Activated CD8-positive, alpha-beta T cell treated with anti-CD3 and anti-CD28 coated beads, Interleukin-2, amount 10 ng/mL, durations not matched to agents 7 days and 5 days (primary cell): ENCODE results near the gene TEX10. TPM values are rescaled to one million over a fixed set of nuclear protein-coding genes. Genes with fewer than 3 reads are reported as not detected.
A peak's percentile ranks its signal among the peaks of the same experiment; 100 is the strongest.
"Not testable (repeated sequence)": the region's sequence is repeated elsewhere in the genome, so short reads cannot be mapped to it uniquely, and the experiment has no call there.

Experiments
- ATAC-seq: fragments of 150-1000 bp; cut with Tn5 transposase; one replicate; pipeline ENCODE4 v1.10.0; 2021; ENCODE audit warnings: moderate library complexity
- CTCF ChIA-PET: fragments of 350-600 bp; sonication (Branson Sonifier 250); formaldehyde crosslinking; loops from one replicate; lab custom pipeline; 2021; ENCODE audit warnings: antibody characterized with exemption; lab: Charles Lee
- POLR2A ChIA-PET: fragments of 350-600 bp; sonication (Branson Sonifier 250); formaldehyde crosslinking; loops from one replicate; lab custom pipeline; 2021; ENCODE audit warnings: antibody characterized with exemption; lab: Charles Lee
- DNase-seq: peaks from one replicate; pipeline ENCODE4 v3.0.0-alpha.2; 2020
- H3K27ac Mint-ChIP-seq: one replicate; pipeline ENCODE4 v1.8.0; 2021; ENCODE audit warnings: mild to moderate bottlenecking, mixed read lengths
- H3K27me3 Mint-ChIP-seq: one replicate; pipeline ENCODE4 v1.8.0; 2021; ENCODE audit warnings: low read depth, mixed read lengths
- H3K36me3 Mint-ChIP-seq: one replicate; pipeline ENCODE4 v1.8.0; 2021; ENCODE audit warnings: low read depth, mixed read lengths
- H3K4me1 Mint-ChIP-seq: one replicate; pipeline ENCODE4 v1.8.0; 2021; ENCODE audit warnings: low read depth, mixed read lengths
- H3K4me3 Mint-ChIP-seq: one replicate; pipeline ENCODE4 v1.8.0; 2021; ENCODE audit warnings: mild to moderate bottlenecking, mixed read lengths
- H3K9me3 Mint-ChIP-seq: one replicate; pipeline ENCODE4 v1.8.0; 2022; ENCODE audit warnings: mixed read lengths; ENCODE audit not compliant: insufficient read depth
- total RNA-seq, 2 experiments: library from RNA; stranded (reverse); gene quantifications; one replicate each; pipeline ENCODE4 v1.2.3, GENCODE V29; 2021

The TEX10 gene
- 10 to 100 TPM; 20.6 to 21.0 TPM for total RNA-seq

DNA sequence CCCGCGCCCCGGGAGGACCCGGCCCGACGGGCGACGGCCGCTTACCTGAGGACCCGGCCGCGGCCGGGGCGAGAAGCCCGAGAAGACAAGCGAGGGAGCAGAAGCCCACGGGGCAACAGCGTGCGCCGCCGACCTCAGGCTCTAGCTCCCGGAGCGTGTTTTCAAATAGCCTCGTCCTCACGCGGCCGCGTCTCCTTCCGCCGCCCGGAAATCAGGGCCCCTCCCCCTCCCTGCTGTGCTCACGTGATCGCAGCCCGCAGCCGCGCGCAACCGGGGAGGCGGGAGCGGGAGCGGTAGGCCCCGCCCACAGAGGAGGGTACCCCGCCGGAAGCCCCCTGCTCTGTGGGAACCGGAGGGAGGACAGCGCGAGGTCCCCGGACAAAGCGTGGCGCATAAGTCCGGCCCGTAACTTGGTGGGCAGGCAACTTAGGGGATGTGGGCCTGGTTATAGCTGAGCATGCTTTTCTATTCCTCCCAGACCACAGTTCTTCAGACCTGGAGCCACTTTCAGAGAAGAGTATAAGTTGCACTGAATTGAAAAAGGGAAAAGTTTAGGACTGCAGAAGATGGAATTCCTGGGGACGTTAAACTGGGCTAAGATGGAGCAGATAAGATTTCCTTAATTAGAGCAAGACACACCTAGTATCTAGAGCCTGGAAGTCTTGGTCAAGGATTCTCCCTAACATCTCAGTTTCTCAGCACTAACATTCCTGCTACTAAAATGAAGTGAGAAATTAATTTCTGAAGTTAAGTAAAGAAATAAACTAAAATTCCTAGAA is at the start of gene TEX10:
TEX10 (minus strand) TSS at position 216 of the 779 bp plus-strand sequence. CDS start 3,579 bp downstream, outside the sequence.
- POLR2A ChIA-PET: interaction anchor here (0.7 to 1.6 kb wide), 3 partner anchors 9 to 39 kb away, joined by 3 to 4 read pairs (median 3); no protein-coding TSS in a partner anchor
- ATAC-seq (peak; percentile 88), DNase-seq (peak; percentile 91)
- H3K27ac Mint-ChIP-seq: peak within 1 kb of the TSS; percentile 94
- no peaks in the 10 kb centered on the region for H3K27me3 Mint-ChIP-seq
- H3K4me1 Mint-ChIP-seq: peaks cover 55% of the 10 kb centered on the region
- CTCF ChIA-PET: interaction anchor here (1.0 to 5.1 kb wide), 4 partner anchors 11 to 58 kb away, joined by 3 to 35 read pairs (median 3); no protein-coding TSS in a partner anchor
- H3K4me3 Mint-ChIP-seq: peak within 1 kb of the TSS; percentile 99
- H3K9me3 Mint-ChIP-seq: peaks cover 28% of the 10 kb centered on the region
- H3K36me3 Mint-ChIP-seq: peaks cover 49% of the 10 kb centered on the region

DNA sequence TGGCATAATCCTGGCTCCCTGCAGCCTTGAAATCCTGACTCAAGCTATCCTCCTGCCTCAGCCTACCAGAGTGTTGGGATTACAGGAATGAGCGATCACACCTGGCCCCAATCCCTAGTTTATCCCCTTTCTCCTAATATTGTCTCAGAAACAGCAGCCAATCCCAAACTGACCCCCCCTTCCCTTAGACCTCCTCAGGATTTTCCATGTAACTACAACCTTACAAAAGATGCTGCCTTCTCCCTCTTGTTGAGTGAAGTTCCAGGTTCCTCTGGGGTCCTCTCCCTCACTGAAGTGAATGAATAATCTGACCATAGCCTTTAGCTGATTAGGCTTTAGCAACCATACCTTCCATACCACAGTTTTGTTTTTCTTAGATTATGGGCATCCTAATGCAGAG is 48.3 kb upstream of the TEX10 start:
- DNase-seq (no peak), ATAC-seq (no peak)
- ChIA-PET CTCF (no interaction called here), POLR2A (no interaction called here)
- Mint-ChIP-seq H3K36me3 (no peaks in the 10 kb centered on the region), H3K27ac (no peak overlapping the region), H3K4me3 (no peak overlapping the region), H3K27me3 (peaks cover 9% of the 10 kb centered on the region), H3K9me3 (no peaks in the 10 kb centered on the region), H3K4me1 (no peaks in the 10 kb centered on the region)

DNA sequence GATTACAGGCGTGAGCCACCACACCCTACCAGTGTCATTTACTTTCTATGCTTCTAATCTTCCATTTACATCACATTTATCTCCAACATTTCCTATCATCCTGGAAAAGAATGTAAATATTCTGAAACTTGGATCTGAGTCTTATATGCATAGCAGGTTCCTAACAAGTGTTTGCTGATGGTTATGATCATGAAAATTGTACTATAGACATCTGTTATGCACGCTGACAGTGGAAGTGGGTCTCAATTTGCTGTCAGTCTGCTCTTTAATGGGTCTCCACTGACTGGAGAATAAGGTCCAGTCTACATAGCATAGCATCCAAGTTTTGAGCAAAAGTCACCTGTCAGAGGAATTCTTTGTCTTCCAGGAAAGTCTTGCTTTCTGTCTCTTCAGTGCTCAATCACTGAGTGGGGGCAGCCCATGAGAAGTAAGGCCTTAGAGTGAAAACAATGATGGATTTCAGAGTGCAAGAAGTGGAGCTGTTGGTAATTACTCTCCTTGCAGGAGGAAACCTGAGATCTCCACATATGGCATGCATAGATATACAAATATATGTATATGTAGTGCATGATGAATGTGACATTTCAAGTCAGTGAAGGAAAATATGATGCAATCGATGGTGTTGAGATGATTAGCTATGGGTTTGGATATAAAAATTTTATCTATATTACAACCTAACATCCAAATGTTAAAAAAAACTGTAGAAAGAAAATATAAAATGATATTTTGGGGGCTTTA is 45.0 kb upstream of the TEX10 start:
- no peaks in the 10 kb centered on the region for H3K9me3 Mint-ChIP-seq
- CTCF ChIA-PET: no interaction called here
- H3K36me3 Mint-ChIP-seq: no peaks in the 10 kb centered on the region
- no peaks in the 10 kb centered on the region for H3K4me1 Mint-ChIP-seq
- no peak overlapping the region for H3K27ac Mint-ChIP-seq
- POLR2A ChIA-PET: no interaction called here
- DNase-seq: no peak
- no peak for ATAC-seq
- H3K27me3 Mint-ChIP-seq: peaks cover 7% of the 10 kb centered on the region
- H3K4me3 Mint-ChIP-seq: no peak overlapping the region

DNA sequence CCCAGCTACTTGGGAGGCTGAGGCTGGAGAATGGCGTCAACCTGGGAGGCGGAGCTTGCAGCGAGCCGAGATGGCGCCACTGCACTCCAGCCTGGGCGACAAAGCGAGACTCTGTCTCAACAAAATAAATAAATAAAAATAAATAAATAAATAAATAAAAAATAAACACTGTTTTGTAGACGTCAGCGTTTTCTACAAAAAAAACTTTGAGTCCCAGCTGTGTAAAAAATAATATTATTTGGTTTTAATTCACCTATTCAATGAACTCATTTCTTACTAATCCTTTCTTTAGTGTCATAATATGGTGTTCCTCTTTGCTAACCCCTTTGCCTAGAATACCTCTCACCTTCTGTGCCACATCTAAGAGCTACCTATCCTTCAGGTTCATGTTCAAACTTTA is 44.0 kb upstream of the TEX10 start:
- Mint-ChIP-seq H3K9me3 (peaks cover 2% of the 10 kb centered on the region), H3K4me1 (no peaks in the 10 kb centered on the region), H3K27ac (no peak overlapping the region), H3K36me3 (no peaks in the 10 kb centered on the region), H3K27me3 (peaks cover 7% of the 10 kb centered on the region), H3K4me3 (no peak overlapping the region)
- CTCF ChIA-PET: no interaction called here
- POLR2A ChIA-PET: no interaction called here
- ATAC-seq: no peak
- DNase-seq: no peak

DNA sequence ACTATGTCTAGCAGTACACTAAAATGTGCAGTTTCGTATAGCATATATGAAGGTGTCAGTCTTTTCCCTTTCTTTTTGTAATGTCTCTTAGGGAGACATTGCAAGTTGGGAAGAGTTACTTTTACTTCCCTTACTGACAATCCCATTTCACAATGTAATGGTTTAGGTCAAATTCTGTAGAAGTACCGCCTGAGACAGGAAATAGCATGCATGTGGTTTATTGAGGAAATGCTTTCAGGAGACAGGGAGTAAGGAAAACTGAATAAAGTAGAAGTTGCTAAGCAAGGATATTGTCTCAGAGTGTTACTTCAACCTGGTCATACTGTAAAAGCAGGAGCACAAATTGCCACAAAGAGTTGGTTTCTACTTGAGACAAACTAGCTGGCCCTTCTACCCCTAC is 42.1 kb upstream of the TEX10 start:
- no peaks in the 10 kb centered on the region for H3K27me3 Mint-ChIP-seq

DNA sequence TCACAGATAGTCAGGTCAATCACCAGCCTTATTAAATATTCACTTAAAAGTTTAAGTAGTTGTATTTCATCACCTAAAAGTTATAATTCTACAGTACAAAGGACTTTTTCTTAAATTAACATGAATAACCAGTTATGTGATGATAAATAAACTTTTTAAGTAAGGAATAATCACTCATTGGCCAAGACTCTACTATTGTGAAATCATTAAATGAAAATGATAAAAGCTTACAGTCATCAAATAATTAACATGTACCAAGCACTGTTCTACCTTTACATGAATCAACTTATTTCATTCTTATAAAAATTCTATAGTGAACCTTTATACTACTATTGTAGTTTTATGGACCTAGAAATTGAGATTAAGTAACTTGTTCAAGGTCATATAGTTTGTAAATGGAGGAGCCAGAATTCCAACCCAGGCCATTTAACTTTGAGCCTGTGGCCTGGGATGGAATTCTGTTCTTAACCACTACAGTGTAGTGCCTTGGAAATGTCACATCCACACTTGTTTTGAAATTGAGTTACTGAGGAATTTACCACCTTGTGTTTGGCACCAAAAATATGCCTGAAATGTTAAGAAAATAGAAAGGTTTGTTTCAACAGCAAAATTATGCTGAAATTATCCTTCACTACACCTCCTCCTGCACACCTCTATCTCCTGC is 41.4 kb upstream of the TEX10 start:
- no peak overlapping the region for H3K27ac Mint-ChIP-seq
- H3K27me3 Mint-ChIP-seq: no peaks in the 10 kb centered on the region
- ATAC-seq (no peak), DNase-seq (no peak)
- peaks cover 3% of the 10 kb centered on the region for H3K9me3 Mint-ChIP-seq
- POLR2A ChIA-PET: no interaction called here
- no peak overlapping the region for H3K4me3 Mint-ChIP-seq
- no peaks in the 10 kb centered on the region for H3K36me3 Mint-ChIP-seq
- CTCF ChIA-PET: no interaction called here
- no peaks in the 10 kb centered on the region for H3K4me1 Mint-ChIP-seq

More for the DNA sequence above, 42.1 kb upstream of the TEX10 start:
- ATAC-seq (no peak), DNase-seq (no peak)
- Mint-ChIP-seq H3K9me3 (peaks cover 3% of the 10 kb centered on the region), H3K36me3 (no peaks in the 10 kb centered on the region), H3K4me3 (no peak overlapping the region), H3K4me1 (no peaks in the 10 kb centered on the region), H3K27ac (no peak overlapping the region)
- CTCF ChIA-PET: no interaction called here
- POLR2A ChIA-PET: no interaction called here

DNA sequence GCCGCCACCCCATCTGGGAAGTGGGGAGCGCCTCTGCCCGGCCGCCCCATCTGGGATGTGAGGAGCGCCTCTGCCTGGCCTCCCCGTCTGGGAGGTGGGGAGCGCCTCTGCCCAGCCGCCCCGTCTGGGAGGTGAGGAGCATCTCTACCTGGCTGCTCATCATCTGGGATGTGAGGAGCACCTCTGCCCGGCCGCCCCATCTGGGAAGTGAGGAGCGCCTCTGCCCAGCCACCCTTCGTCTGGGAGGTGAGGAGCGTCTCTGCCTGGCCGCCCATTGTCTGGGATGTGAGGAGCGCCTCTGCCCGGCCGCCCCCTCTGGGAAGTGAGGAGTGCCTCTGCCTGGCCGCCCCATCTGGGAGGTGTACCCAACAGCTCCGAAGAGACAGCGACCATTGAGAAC is 40.2 kb upstream of the TEX10 start:
- DNase-seq, POLR2A ChIA-PET: not testable (repeated sequence)

DNA sequence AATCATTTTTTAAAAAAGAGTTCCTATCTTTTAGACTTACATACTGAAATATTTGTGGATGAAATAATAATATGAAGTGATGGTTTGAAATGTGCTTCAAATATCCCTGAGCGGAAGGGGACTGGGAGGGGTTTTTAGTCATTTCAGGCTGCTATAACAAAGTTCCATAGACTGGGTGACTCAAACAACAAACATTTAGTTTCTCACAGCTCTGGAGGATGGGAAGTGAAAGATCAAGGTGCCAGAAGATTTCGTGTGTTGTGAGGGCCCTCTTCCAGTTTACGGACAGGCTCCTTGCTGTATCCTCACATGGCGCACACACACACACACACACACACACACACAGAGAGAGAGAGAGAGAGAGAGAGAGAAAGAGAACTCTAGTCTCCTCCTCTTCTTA is 27.1 kb upstream of the TEX10 start:
- Mint-ChIP-seq H3K27ac (no peak overlapping the region), H3K9me3 (peaks cover 12% of the 10 kb centered on the region), H3K4me3 (no peak overlapping the region), H3K27me3 (no peaks in the 10 kb centered on the region), H3K4me1 (no peaks in the 10 kb centered on the region), H3K36me3 (peaks cover 3% of the 10 kb centered on the region)
- POLR2A ChIA-PET: no interaction called here
- ATAC-seq (no peak), DNase-seq (no peak)
- CTCF ChIA-PET: no interaction called here

More for the DNA sequence above, 40.2 kb upstream of the TEX10 start:
- H3K27ac Mint-ChIP-seq, H3K27me3 Mint-ChIP-seq, H3K4me1 Mint-ChIP-seq, CTCF ChIA-PET, H3K4me3 Mint-ChIP-seq, H3K36me3 Mint-ChIP-seq, H3K9me3 Mint-ChIP-seq, ATAC-seq: not testable (repeated sequence)

DNA sequence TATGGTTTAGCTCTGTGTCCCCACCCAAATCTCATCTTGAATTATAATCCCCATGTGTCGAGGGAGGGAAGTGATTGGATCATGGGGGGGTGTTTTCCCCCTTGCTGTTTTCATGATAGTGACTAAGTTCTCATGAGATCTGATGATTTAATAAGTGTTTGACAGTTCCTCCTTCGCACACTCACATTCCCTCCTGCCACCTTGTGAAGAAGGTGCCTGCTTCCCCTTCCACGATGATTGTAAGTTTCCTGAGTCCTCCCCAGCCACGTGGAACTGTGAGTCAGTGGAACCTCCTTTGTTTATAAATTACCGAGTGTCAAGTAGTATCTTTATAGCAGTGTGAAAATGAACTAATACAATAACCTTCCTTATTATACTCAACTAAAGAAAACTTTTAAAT is 24.3 kb upstream of the TEX10 start:
- H3K4me3 Mint-ChIP-seq: no peak overlapping the region
- CTCF ChIA-PET: no interaction called here
- no peaks in the 10 kb centered on the region for H3K9me3 Mint-ChIP-seq
- no peaks in the 10 kb centered on the region for H3K27me3 Mint-ChIP-seq
- ATAC-seq (no peak), DNase-seq (no peak)
- H3K4me1 Mint-ChIP-seq: no peaks in the 10 kb centered on the region
- H3K36me3 Mint-ChIP-seq: peaks cover 3% of the 10 kb centered on the region
- POLR2A ChIA-PET: no interaction called here
- no peak overlapping the region for H3K27ac Mint-ChIP-seq

DNA sequence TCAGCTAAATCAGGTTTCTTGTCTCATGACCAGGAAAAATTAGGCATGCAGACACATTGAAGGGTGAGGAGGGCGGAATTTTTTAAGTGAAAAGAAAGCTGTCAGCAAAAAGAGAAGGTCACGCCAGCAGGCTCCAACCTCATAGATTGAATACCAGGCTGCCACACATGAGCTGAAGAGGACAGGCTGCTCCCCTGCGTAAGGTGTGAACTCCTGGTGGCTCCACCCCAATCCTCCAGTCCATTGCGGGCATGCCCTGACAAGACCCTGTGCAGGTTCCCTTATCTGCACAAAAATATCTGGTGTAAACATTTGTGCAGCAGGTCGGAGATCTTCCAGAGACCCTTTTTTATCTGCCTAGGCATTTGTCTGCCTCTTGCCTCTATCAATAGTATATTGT is 22.9 kb upstream of the TEX10 start:
- CTCF ChIA-PET: no interaction called here
- Mint-ChIP-seq H3K36me3 (peaks cover 3% of the 10 kb centered on the region), H3K27me3 (no peaks in the 10 kb centered on the region), H3K4me3 (no peak overlapping the region), H3K4me1 (no peaks in the 10 kb centered on the region), H3K9me3 (no peaks in the 10 kb centered on the region), H3K27ac (no peak overlapping the region)
- DNase-seq (no peak), ATAC-seq (no peak)
- POLR2A ChIA-PET: no interaction called here

DNA sequence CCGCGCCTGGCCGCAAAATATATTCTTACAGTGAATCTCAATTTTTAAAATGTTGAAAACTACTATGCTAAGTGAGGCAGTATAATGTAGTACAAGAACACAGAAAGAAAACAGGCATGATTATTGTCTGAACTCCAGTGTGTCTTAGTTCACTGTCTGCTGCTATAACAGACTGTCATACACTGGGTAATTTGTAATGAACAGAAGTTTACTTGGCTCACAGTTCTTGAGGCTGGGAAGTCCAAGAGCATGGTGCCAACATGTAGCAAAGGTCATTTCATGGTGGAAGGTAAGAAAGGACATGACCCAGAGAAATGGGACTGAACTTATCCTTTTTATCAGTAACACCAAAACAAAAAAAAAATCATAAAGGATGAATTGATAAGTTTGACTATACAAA is 19.9 kb upstream of the TEX10 start:
- ATAC-seq (no peak), DNase-seq (no peak)
- peaks cover 3% of the 10 kb centered on the region for H3K36me3 Mint-ChIP-seq
- POLR2A ChIA-PET: no interaction called here
- H3K9me3 Mint-ChIP-seq: peaks cover 9% of the 10 kb centered on the region
- no peak overlapping the region for H3K27ac Mint-ChIP-seq
- no peaks in the 10 kb centered on the region for H3K4me1 Mint-ChIP-seq
- no peak overlapping the region for H3K4me3 Mint-ChIP-seq
- H3K27me3 Mint-ChIP-seq: no peaks in the 10 kb centered on the region
- CTCF ChIA-PET: no interaction called here
